Stimulated activated naive CD8-positive, alpha-beta T cell treated with anti-CD3 and anti-CD28 coated beads, Interleukin-15, Interleukin-2, amounts not matched to agents 100 ng/mL and 50 ng/mL, for 24 hours (primary cell): ENCODE measurements around the gene ARMH4.

Experiments used
- H3K27ac Mint-ChIP-seq: one replicate; pipeline ENCODE4 v1.8.0; 2021; ENCODE audit warnings: mild to moderate bottlenecking, mixed read lengths
- H3K27me3 Mint-ChIP-seq: one replicate; pipeline ENCODE4 v1.8.0; 2021; ENCODE audit warnings: mixed read lengths
- H3K36me3 Mint-ChIP-seq: one replicate; pipeline ENCODE4 v1.8.0; 2021; ENCODE audit warnings: low read depth, mixed read lengths
- H3K4me1 Mint-ChIP-seq: one replicate; pipeline ENCODE4 v1.8.0; 2021; ENCODE audit warnings: low read depth, mixed read lengths
- H3K4me3 Mint-ChIP-seq: one replicate; pipeline ENCODE4 v1.8.0; 2021; ENCODE audit warnings: mild to moderate bottlenecking, mixed read lengths
- H3K9me3 Mint-ChIP-seq: one replicate; pipeline ENCODE4 v1.8.0; 2021; ENCODE audit warnings: mixed read lengths

ARMH4 gene, protein sequence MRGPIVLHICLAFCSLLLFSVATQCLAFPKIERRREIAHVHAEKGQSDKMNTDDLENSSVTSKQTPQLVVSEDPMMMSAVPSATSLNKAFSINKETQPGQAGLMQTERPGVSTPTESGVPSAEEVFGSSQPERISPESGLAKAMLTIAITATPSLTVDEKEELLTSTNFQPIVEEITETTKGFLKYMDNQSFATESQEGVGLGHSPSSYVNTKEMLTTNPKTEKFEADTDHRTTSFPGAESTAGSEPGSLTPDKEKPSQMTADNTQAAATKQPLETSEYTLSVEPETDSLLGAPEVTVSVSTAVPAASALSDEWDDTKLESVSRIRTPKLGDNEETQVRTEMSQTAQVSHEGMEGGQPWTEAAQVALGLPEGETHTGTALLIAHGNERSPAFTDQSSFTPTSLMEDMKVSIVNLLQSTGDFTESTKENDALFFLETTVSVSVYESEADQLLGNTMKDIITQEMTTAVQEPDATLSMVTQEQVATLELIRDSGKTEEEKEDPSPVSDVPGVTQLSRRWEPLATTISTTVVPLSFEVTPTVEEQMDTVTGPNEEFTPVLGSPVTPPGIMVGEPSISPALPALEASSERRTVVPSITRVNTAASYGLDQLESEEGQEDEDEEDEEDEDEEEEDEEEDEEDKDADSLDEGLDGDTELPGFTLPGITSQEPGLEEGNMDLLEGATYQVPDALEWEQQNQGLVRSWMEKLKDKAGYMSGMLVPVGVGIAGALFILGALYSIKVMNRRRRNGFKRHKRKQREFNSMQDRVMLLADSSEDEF

GRCh38 chr14:58152014-58152857, at the start of gene ARMH4:
TSS of gene ARMH4 (minus strand) at chr14:58152213. CDS start at chr14:58139358, 12,855 bp downstream.
- H3K36me3 Mint-ChIP-seq = no peaks in the 10 kb centered on the region
- peaks cover 62% of the 10 kb centered on the region for H3K27me3 Mint-ChIP-seq
- H3K9me3 Mint-ChIP-seq = no peaks in the 10 kb centered on the region
- H3K27ac Mint-ChIP-seq = no peak within 1 kb of the TSS
- peaks cover 8% of the 10 kb centered on the region for H3K4me1 Mint-ChIP-seq
- H3K4me3 Mint-ChIP-seq = peak within 1 kb of the TSS; percentile 76

- Mint-ChIP-seq H3K4me3 (peak overlapping the region; percentile 92), H3K27me3 (no peaks in the 10 kb centered on the region), H3K36me3 (peaks cover 18% of the 10 kb centered on the region), H3K4me1 (peaks cover 32% of the 10 kb centered on the region), H3K9me3 (no peaks in the 10 kb centered on the region), H3K27ac (peak overlapping the region; percentile 88)
Observed at GRCh38 chr14:58200846-58201245, 48.8 kb upstream of the ARMH4 start.

- H3K4me1 Mint-ChIP-seq = peaks cover 32% of the 10 kb centered on the region
- peak overlapping the region; percentile 88 for H3K27ac Mint-ChIP-seq
- H3K36me3 Mint-ChIP-seq = peaks cover 18% of the 10 kb centered on the region
- H3K4me3 Mint-ChIP-seq = peak overlapping the region; percentile 92
- H3K27me3 Mint-ChIP-seq = no peaks in the 10 kb centered on the region
- no peaks in the 10 kb centered on the region for H3K9me3 Mint-ChIP-seq
Observed at GRCh38 chr14:58200480-58200841, 48.4 kb upstream of the ARMH4 start.

- peak within 1 kb of the TSS; percentile 88 for H3K27ac Mint-ChIP-seq
- H3K4me1 Mint-ChIP-seq = peaks cover 32% of the 10 kb centered on the region
Observed at GRCh38 chr14:58199726-58200479, 47.9 kb upstream of the ARMH4 start, which contains the start of gene ACTR10. TSS of gene ACTR10 (plus strand) at chr14:58200149. CDS start at chr14:58200218, 69 bp downstream.

DNA sequence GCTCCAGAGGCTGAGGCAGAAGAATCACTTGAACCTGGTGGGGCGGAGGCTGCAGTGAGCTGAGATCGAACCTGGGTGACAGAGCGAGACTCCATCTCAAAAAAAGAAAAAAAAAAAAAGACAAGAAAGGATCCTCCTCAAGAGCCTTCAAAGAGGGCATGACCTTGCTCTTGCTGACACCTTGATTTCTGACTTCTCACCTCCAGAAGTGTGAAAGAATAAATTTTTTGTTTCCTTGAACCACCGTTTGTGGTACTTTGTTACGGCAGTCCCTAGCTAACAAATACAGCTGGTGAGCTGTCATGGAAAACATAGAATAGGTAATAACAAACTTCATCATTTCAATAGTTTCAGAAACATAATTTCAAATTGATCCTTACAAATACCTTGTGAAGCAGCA, 46.1 kb upstream of the ARMH4 start:
- Mint-ChIP-seq H3K27me3 (no peaks in the 10 kb centered on the region), H3K4me1 (peaks cover 32% of the 10 kb centered on the region), H3K36me3 (peaks cover 4% of the 10 kb centered on the region), H3K4me3 (no peak overlapping the region), H3K27ac (no peak overlapping the region), H3K9me3 (no peaks in the 10 kb centered on the region)

More at GRCh38 chr14:58199726-58200479, 47.9 kb upstream of the ARMH4 start, which contains the start of gene ACTR10:
- Mint-ChIP-seq H3K27me3 (no peaks in the 10 kb centered on the region), H3K36me3 (peaks cover 18% of the 10 kb centered on the region), H3K4me3 (peak within 1 kb of the TSS; percentile 94), H3K9me3 (no peaks in the 10 kb centered on the region)

GRCh38 chr14:58196198-58196597, 44.2 kb upstream of the ARMH4 start:
- Mint-ChIP-seq H3K9me3 (no peaks in the 10 kb centered on the region), H3K27me3 (no peaks in the 10 kb centered on the region), H3K27ac (no peak overlapping the region), H3K4me3 (no peak overlapping the region), H3K4me1 (peaks cover 23% of the 10 kb centered on the region), H3K36me3 (peaks cover under 1% of the 10 kb centered on the region)

GRCh38 chr14:58193542-58193941, 41.5 kb upstream of the ARMH4 start:
- no peaks in the 10 kb centered on the region for H3K36me3 Mint-ChIP-seq
- H3K27me3 Mint-ChIP-seq = no peaks in the 10 kb centered on the region
- no peak overlapping the region for H3K4me3 Mint-ChIP-seq
- no peak overlapping the region for H3K27ac Mint-ChIP-seq
- H3K4me1 Mint-ChIP-seq = peaks cover 6% of the 10 kb centered on the region
- no peaks in the 10 kb centered on the region for H3K9me3 Mint-ChIP-seq

GRCh38 chr14:58191763-58192601, 40.0 kb upstream of the ARMH4 start:
- Mint-ChIP-seq H3K27me3 (peaks cover 3% of the 10 kb centered on the region), H3K27ac (no peak overlapping the region)

DNA sequence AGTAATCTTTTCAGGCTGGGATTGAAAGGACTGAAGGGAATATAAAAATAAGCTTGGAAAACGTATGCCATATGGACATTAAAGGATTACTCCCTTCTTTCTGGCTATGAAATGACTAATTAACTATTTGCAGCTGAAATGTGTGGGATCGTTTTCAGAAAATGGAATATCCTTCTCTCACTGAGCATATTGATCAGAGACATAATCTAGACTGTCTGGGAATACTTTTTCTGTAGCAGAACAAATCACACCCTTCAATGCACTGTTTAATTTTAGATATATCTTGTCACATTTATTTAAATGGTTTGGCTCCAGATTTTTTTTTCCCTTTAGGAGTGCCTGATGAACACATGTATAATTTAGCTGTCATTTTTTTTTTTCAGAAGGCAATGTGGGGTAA, 37.2 kb upstream of the ARMH4 start:
- Mint-ChIP-seq H3K27me3 (peaks cover 11% of the 10 kb centered on the region), H3K27ac (no peak overlapping the region), H3K9me3 (no peaks in the 10 kb centered on the region), H3K4me3 (no peak overlapping the region), H3K4me1 (no peaks in the 10 kb centered on the region), H3K36me3 (no peaks in the 10 kb centered on the region)

More at GRCh38 chr14:58191763-58192601, 40.0 kb upstream of the ARMH4 start:
- no peaks in the 10 kb centered on the region for H3K36me3 Mint-ChIP-seq
- H3K4me3 Mint-ChIP-seq = no peak overlapping the region
- no peaks in the 10 kb centered on the region for H3K4me1 Mint-ChIP-seq
- no peaks in the 10 kb centered on the region for H3K9me3 Mint-ChIP-seq

DNA sequence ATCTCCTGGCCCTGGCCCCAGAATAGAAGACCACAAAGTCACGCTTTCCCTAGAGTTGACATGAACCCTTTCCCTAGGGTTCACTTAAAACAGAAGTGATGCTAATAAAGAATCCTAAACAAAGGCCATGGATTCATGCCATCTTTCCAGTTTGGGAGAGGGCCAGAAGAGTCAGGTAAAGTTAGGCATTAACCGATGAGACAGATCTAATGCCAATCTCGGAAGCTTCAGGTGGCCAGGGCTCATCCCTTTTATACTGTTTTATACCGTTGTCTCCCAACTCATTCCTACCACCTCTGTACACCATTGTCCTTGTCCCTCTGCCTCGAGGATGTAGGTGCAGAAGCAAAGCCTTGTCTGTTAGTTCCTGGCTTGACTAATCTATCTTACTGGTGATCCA, 25.1 kb upstream of the ARMH4 start:
- H3K27me3 Mint-ChIP-seq = peaks cover 15% of the 10 kb centered on the region
- no peaks in the 10 kb centered on the region for H3K36me3 Mint-ChIP-seq
- H3K4me3 Mint-ChIP-seq = no peak overlapping the region
- no peak overlapping the region for H3K27ac Mint-ChIP-seq
- no peaks in the 10 kb centered on the region for H3K4me1 Mint-ChIP-seq
- H3K9me3 Mint-ChIP-seq = no peaks in the 10 kb centered on the region

GRCh38 chr14:58171090-58171489, 19.1 kb upstream of the ARMH4 start:
- Mint-ChIP-seq H3K9me3 (no peaks in the 10 kb centered on the region), H3K27me3 (peaks cover 33% of the 10 kb centered on the region), H3K4me3 (no peak overlapping the region), H3K36me3 (no peaks in the 10 kb centered on the region), H3K27ac (no peak overlapping the region), H3K4me1 (no peaks in the 10 kb centered on the region)

- Mint-ChIP-seq H3K27me3 (peaks cover 23% of the 10 kb centered on the region), H3K36me3 (no peaks in the 10 kb centered on the region), H3K4me3 (no peak overlapping the region), H3K9me3 (no peaks in the 10 kb centered on the region), H3K27ac (no peak overlapping the region), H3K4me1 (no peaks in the 10 kb centered on the region)
Observed at GRCh38 chr14:58167891-58168290, 15.9 kb upstream of the ARMH4 start.

DNA sequence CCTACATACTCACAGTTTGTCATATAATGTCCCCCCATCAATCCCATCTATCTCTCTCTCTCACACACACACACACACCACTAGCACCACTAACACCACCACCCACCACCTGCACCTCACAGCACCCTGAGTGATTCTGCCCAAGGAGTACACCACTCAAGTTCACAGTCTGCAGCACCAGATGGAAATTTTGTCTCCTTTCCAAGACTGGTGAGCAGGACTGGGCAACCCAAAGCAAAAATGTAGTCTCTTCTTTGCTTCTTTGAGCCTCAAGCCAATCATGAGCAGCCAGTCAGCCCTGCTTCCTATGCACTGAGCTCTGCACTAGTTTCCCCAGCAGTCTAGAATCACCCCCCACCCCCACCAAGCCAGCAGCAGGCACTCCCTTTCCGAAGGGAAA, 15.0 kb upstream of the ARMH4 start:
- H3K36me3 Mint-ChIP-seq = no peaks in the 10 kb centered on the region
- no peaks in the 10 kb centered on the region for H3K4me1 Mint-ChIP-seq
- no peaks in the 10 kb centered on the region for H3K9me3 Mint-ChIP-seq
- no peak overlapping the region for H3K27ac Mint-ChIP-seq
- H3K27me3 Mint-ChIP-seq = peaks cover 23% of the 10 kb centered on the region
- no peak overlapping the region for H3K4me3 Mint-ChIP-seq
